ENCODE measurements around the gene HHLA2. TPM values are rescaled to one million over a fixed set of nuclear protein-coding genes. Genes with fewer than 3 reads are reported as not detected.
"Not testable (repeated sequence)": the region's sequence is repeated elsewhere in the genome, so short reads cannot be mapped to it uniquely, and the experiment has no call there.

The HHLA2 gene
- total and polyA plus RNA-seq, 7 donors = 0.71 to 97.8 (median 71.7) TPM; not detected in 3

GRCh38 chr3:108271626-108272025 is 24.7 kb upstream of the HHLA2 start:
- Histone ChIP-seq H3K4me3 (no peak overlapping the region), H3K9me3 (no peaks in the 10 kb centered on the region), H3K27me3 (no peaks in the 10 kb centered on the region), H3K4me1 (no peaks in the 10 kb centered on the region), H3K36me3 (no peaks in the 10 kb centered on the region), H3K27ac (no peak overlapping the region)
- no peak for DNase-seq
- TF ChIP-seq POLR2AphosphoS5 (IDR thresholded peaks at IDR 0.05) (no peak), POLR2A (IDR thresholded peaks at IDR 0.05) (no peak), EP300 (IDR thresholded peaks at IDR 0.05) (no peak), CTCF (IDR thresholded peaks at IDR 0.05) (no peak)
- 47 to 94% methylated on average over 2 of the region's 2 CpGs for WGBS, 2 donors
- intact Hi-C loops (cut with DNase I) = no loop called here

GRCh38 chr3:108279066-108279465 is 17.3 kb upstream of the HHLA2 start:
- H3K27me3 ChIP-seq; H3K4me3 ChIP-seq; H3K27ac ChIP-seq; H3K4me1 ChIP-seq; H3K36me3 ChIP-seq; intact Hi-C loops (cut with DNase I); DNase-seq: not testable (repeated sequence)
- 72 to 95% methylated on average over 4 of the region's 4 CpGs for WGBS, 2 donors
- peaks cover 0 to 18% (median 8%) of the 10 kb centered on the region in 4 donors for H3K9me3 ChIP-seq

GRCh38 chr3:108280476-108280875 is 15.9 kb upstream of the HHLA2 start:
- no peak overlapping the region for H3K4me3 ChIP-seq
- TF ChIP-seq CTCF (IDR thresholded peaks at IDR 0.05) (no peak), POLR2AphosphoS5 (IDR thresholded peaks at IDR 0.05) (no peak), POLR2A (IDR thresholded peaks at IDR 0.05) (no peak), EP300 (IDR thresholded peaks at IDR 0.05) (no peak)
- no peak overlapping the region for H3K27ac ChIP-seq
- intact Hi-C loops (cut with DNase I) = no loop called here
- DNase-seq = no peak
- peaks cover 0 to 18% (median 8%) of the 10 kb centered on the region in 4 donors for H3K9me3 ChIP-seq
- no peaks in the 10 kb centered on the region for H3K4me1 ChIP-seq
- no peaks in the 10 kb centered on the region for H3K27me3 ChIP-seq
- no peaks in the 10 kb centered on the region for H3K36me3 ChIP-seq

GRCh38 chr3:108281670-108282069 is 14.7 kb upstream of the HHLA2 start:
- Histone ChIP-seq H3K27ac (no peak overlapping the region), H3K27me3 (no peaks in the 10 kb centered on the region), H3K4me1 (no peaks in the 10 kb centered on the region), H3K36me3 (no peaks in the 10 kb centered on the region), H3K9me3 (peaks cover 0 to 18% (median 8%) of the 10 kb centered on the region in 4 donors), H3K4me3 (no peak overlapping the region)
- intact Hi-C loops (cut with DNase I) = no loop called here
- DNase-seq = no peak
- TF ChIP-seq POLR2A (IDR thresholded peaks at IDR 0.05) (no peak), CTCF (IDR thresholded peaks at IDR 0.05) (no peak), POLR2AphosphoS5 (IDR thresholded peaks at IDR 0.05) (no peak)

GRCh38 chr3:108283006-108283405 is 13.3 kb upstream of the HHLA2 start:
- Histone ChIP-seq H3K9me3 (peaks cover 0 to 16% (median 8%) of the 10 kb centered on the region in 4 donors), H3K4me3 (no peak overlapping the region), H3K36me3 (no peaks in the 10 kb centered on the region), H3K4me1 (no peaks in the 10 kb centered on the region), H3K27ac (no peak overlapping the region), H3K27me3 (no peaks in the 10 kb centered on the region)
- no peak for DNase-seq
- 64 to 77% methylated on average over 1 of the region's 1 CpG for WGBS, 2 donors
- TF ChIP-seq POLR2AphosphoS5 (IDR thresholded peaks at IDR 0.05) (no peak), CTCF (IDR thresholded peaks at IDR 0.05) (no peak), EP300 (IDR thresholded peaks at IDR 0.05) (no peak)
- intact Hi-C loops (cut with DNase I) = no loop called here

Data from sigmoid colon (tissue), 7 donors.